HCT116 (cell line): ENCODE data around the gene CCDC148.

Source experiments
- CEBPB ChIP-seq: IDR thresholded peaks from 2 replicates; pipeline ENCODE4 v1.6.1; 2012; ENCODE audit warnings: low read depth
- EZH2 ChIP-seq: fragments of 200-600 bp; sonication (generic); IDR thresholded peaks from 2 replicates; pipeline ENCODE4 v1.6.1; 2017; ENCODE audit warnings: antibody characterized with exemption, mixed run types
- FOSL1 ChIP-seq: IDR thresholded peaks from 2 replicates; pipeline ENCODE4 v1.6.1; 2012; ENCODE audit warnings: low read depth
- POLR2A ChIP-seq: IDR thresholded peaks from 2 replicates; pipeline ENCODE4 v1.7.0; 2011; ENCODE audit warnings: borderline replicate concordance; ENCODE audit not compliant: insufficient read depth, insufficient read length; ENCODE audit errors: extremely low read depth
- POLR2AphosphoS5 ChIP-seq: IDR thresholded peaks from 2 replicates; pipeline ENCODE4 v1.6.1; 2011; ENCODE audit warnings: mild to moderate bottlenecking, low read depth, low read length, moderate library complexity
- ZBTB33 ChIP-seq: IDR thresholded peaks from 2 replicates; pipeline ENCODE4 v1.6.1; 2011; ENCODE audit warnings: mild to moderate bottlenecking, low read length, moderate library complexity; ENCODE audit not compliant: insufficient replicate concordance; ENCODE audit errors: extremely low read depth
- TF ChIP-seq, protein P1 (sequence below), 3 experiments: fragments of 200-600 bp in 1 of 3; sonication (generic) in 1 of 3; IDR thresholded peaks in 2 of 3; conservative IDR thresholded peaks in 1 of 3; 2 replicates each; pipeline ENCODE4 v1.5.1; 2012 to 2017; ENCODE audit warnings: low read depth in 2 of 3, low read length in 2 of 3, antibody characterized with exemption in 1 of 3, borderline replicate concordance in 1 of 3, control low read depth in 1 of 3, mild to moderate bottlenecking in 1 of 3, mixed read lengths in 1 of 3, mixed run types in 1 of 3, moderate library complexity in 1 of 3; ENCODE audit not compliant: insufficient read depth in 1 of 3

- no peak for TF ChIP-seq POLR2A
- TF ChIP-seq, protein P1, sequence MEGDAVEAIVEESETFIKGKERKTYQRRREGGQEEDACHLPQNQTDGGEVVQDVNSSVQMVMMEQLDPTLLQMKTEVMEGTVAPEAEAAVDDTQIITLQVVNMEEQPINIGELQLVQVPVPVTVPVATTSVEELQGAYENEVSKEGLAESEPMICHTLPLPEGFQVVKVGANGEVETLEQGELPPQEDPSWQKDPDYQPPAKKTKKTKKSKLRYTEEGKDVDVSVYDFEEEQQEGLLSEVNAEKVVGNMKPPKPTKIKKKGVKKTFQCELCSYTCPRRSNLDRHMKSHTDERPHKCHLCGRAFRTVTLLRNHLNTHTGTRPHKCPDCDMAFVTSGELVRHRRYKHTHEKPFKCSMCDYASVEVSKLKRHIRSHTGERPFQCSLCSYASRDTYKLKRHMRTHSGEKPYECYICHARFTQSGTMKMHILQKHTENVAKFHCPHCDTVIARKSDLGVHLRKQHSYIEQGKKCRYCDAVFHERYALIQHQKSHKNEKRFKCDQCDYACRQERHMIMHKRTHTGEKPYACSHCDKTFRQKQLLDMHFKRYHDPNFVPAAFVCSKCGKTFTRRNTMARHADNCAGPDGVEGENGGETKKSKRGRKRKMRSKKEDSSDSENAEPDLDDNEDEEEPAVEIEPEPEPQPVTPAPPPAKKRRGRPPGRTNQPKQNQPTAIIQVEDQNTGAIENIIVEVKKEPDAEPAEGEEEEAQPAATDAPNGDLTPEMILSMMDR (IDR thresholded peaks at IDR 0.05 in 2 of 3, conservative IDR thresholded peaks at IDR 0.05 in 1 of 3; ENCODE audit: borderline replicate concordance in 1 of 3, insufficient read depth in 1 of 3, low read depth in 2 of 3, low read length in 2 of 3), result no peak
- no peak for TF ChIP-seq POLR2AphosphoS5
- no peak for TF ChIP-seq FOSL1
- TF ChIP-seq EZH2, result no peak
- no peak for TF ChIP-seq ZBTB33
- TF ChIP-seq CEBPB, result no peak
These were observed 42.2 kb upstream of the CCDC148 start for GRCh38 chr2:158498749-158499136.
